Activated T-cell treated with anti-CD3 and anti-CD28 coated beads for 4 hours (primary cell): ENCODE results near the gene COPG2.

Source experiments
- DNase-seq: peaks from one replicate; pipeline ENCODE4 v3.0.0-alpha.2; 2020

The COPG2 gene

GRCh38 chr7:130463553-130464434 is 204.8 kb downstream of the COPG2 start:
- no peak for DNase-seq

- DNase-seq = no peak
Measured at GRCh38 chr7:130461272-130461671, 207.3 kb downstream of the COPG2 start.

GRCh38 chr7:130458257-130458656 is 210.3 kb downstream of the COPG2 start:
- no peak for DNase-seq
